Measurements from ENCODE around the gene LZTR1.
"Not testable (repeated sequence)": the region's sequence is repeated elsewhere in the genome, so short reads cannot be mapped to it uniquely, and the experiment has no call there.

Gene LZTR1

GRCh38 chr22:20981787-20982562 is at the start of gene LZTR1:
LZTR1 (plus strand) TSS chr22:20982297; CDS start chr22:20982372, 75 bp downstream.
- peak; percentile 94 for DNase-seq (ENCODE audit: low spot score)
- peak; percentile 76 for TF ChIP-seq CTCF (IDR thresholded peaks at IDR 0.05; ENCODE audit: extremely low read depth, missing control alignments)

GRCh38 chr22:20933910-20934309 is 48.2 kb upstream of the LZTR1 start:
- no peak for DNase-seq (ENCODE audit: low spot score)
- TF ChIP-seq CTCF (IDR thresholded peaks at IDR 0.05; ENCODE audit: extremely low read depth, missing control alignments): no peak

- not testable (repeated sequence) for DNase-seq (ENCODE audit: low spot score)
Observed at GRCh38 chr22:20935049-20935448, 47.0 kb upstream of the LZTR1 start.

- not testable (repeated sequence) for DNase-seq (ENCODE audit: low spot score)
Observed at GRCh38 chr22:20935780-20936539, 46.1 kb upstream of the LZTR1 start.

- no peak for DNase-seq (ENCODE audit: low spot score)
- TF ChIP-seq CTCF (IDR thresholded peaks at IDR 0.05; ENCODE audit: extremely low read depth, missing control alignments): no peak
Observed at GRCh38 chr22:20937031-20937793, 44.9 kb upstream of the LZTR1 start.

GRCh38 chr22:20937794-20938671 is 44.1 kb upstream of the LZTR1 start:
- DNase-seq (ENCODE audit: low spot score): no peak
- TF ChIP-seq CTCF (IDR thresholded peaks at IDR 0.05; ENCODE audit: extremely low read depth, missing control alignments): no peak

- not testable (repeated sequence) for DNase-seq (ENCODE audit: low spot score)
Observed at GRCh38 chr22:20939457-20940185, 42.5 kb upstream of the LZTR1 start.

GRCh38 chr22:20940186-20940651 is 41.9 kb upstream of the LZTR1 start:
- TF ChIP-seq CTCF (IDR thresholded peaks at IDR 0.05; ENCODE audit: extremely low read depth, missing control alignments): no peak
- no peak for DNase-seq (ENCODE audit: low spot score)
